HEK293 (cell line): ENCODE results near the gene PIK3R4.

ENCODE experiments used
- CTCF ChIA-PET: fragments of 350-600 bp; formaldehyde crosslinking; extraction: SDS; loops from one replicate; lab custom pipeline; 2021; ENCODE audit warnings: antibody characterized with exemption; lab: Yijun Ruan, JAX
- POLR2A ChIA-PET: fragments of 300-600 bp; formaldehyde crosslinking; extraction: SDS; loops from one replicate; lab custom pipeline; 2020; ENCODE audit warnings: antibody characterized with exemption, inconsistent platforms; lab: Yijun Ruan, JAX
- H3K27ac ChIP-seq: fragments of 200-500 bp; sonication (Bioruptor generic); 2 replicates; pipeline ENCODE4 v1.5.1; 2014; ENCODE audit warnings: low read depth, low read length, control low read depth, inconsistent platforms; ENCODE audit errors: extremely low read depth
- H3K36me3 ChIP-seq, 2 experiments: fragments of 200-500 bp in 1 of 2; sonication (Bioruptor generic) in 1 of 2; 1 replicate in 1 of 2; 2 replicates in 1 of 2; pipeline ENCODE4 v1.5.1; 2014 to 2017; ENCODE audit warnings: inconsistent platforms in 2 of 2, low read length in 2 of 2; ENCODE audit not compliant: control insufficient read depth in 2 of 2, insufficient read depth in 1 of 2
- H3K4me1 ChIP-seq: fragments of 200-500 bp; sonication (Bioruptor generic); 2 replicates; pipeline ENCODE4 v1.5.1; 2014; ENCODE audit warnings: mild to moderate bottlenecking, low read length, inconsistent platforms; ENCODE audit not compliant: control insufficient read depth, insufficient read depth
- H3K4me3 ChIP-seq: 2 replicates; pipeline ENCODE4 v1.5.1; 2011; ENCODE audit warnings: low read depth, mild to moderate bottlenecking, control low read depth, low read length, moderate library complexity
- H3K9me3 ChIP-seq: fragments of 200-500 bp; sonication (Bioruptor generic); 2 replicates; pipeline ENCODE4 v1.5.1; 2014; ENCODE audit warnings: low read depth, low read length, inconsistent platforms; ENCODE audit not compliant: control insufficient read depth, insufficient read depth
- KLF7 ChIP-seq: fragments of 450-650 bp; formaldehyde crosslinking; IDR thresholded peaks from 2 replicates; pipeline ENCODE4 v1.5.1; 2016; ENCODE audit warnings: missing biosample characterization, missing genetic modification characterization, borderline replicate concordance
- ZBTB1 ChIP-seq: fragments of 450-650 bp; formaldehyde crosslinking; IDR thresholded peaks from 2 replicates; pipeline ENCODE4 v1.5.1; 2016; ENCODE audit warnings: missing biosample characterization, missing genetic modification characterization
- ZBTB20 ChIP-seq: fragments of 450-650 bp; formaldehyde crosslinking; IDR thresholded peaks from 2 replicates; pipeline ENCODE4 v1.5.1; 2016; ENCODE audit warnings: missing biosample characterization, missing genetic modification characterization
- ZBTB8A ChIP-seq: fragments of 450-650 bp; formaldehyde crosslinking; IDR thresholded peaks from 2 replicates; pipeline ENCODE4 v1.5.1; 2016; ENCODE audit warnings: missing biosample characterization, missing genetic modification characterization
- ZFHX2 ChIP-seq: fragments of 450-650 bp; formaldehyde crosslinking; conservative IDR thresholded peaks from 2 replicates; pipeline ENCODE4 v1.5.1; 2016; ENCODE audit warnings: missing biosample characterization, missing genetic modification characterization
- ZFP37 ChIP-seq: fragments of 450-650 bp; formaldehyde crosslinking; IDR thresholded peaks from 2 replicates; pipeline ENCODE4 v1.5.1; 2016; ENCODE audit warnings: missing biosample characterization, missing genetic modification characterization
- ZFP41 ChIP-seq: fragments of 450-650 bp; formaldehyde crosslinking; IDR thresholded peaks from 2 replicates; pipeline ENCODE4 v1.5.1; 2016; ENCODE audit warnings: missing biosample characterization, missing genetic modification characterization, borderline replicate concordance
- ZNF157 ChIP-seq: fragments of 450-650 bp; formaldehyde crosslinking; IDR thresholded peaks from 2 replicates; pipeline ENCODE4 v1.5.1; 2016; ENCODE audit warnings: missing biosample characterization, missing genetic modification characterization
- ZNF169 ChIP-seq: fragments of 450-650 bp; formaldehyde crosslinking; IDR thresholded peaks from 2 replicates; pipeline ENCODE4 v1.5.1; 2016; ENCODE audit warnings: missing biosample characterization, missing genetic modification characterization
- ZNF184 ChIP-seq: fragments of 450-650 bp; IDR thresholded peaks from 2 replicates; pipeline ENCODE4 v1.5.1; 2018; ENCODE audit warnings: missing biosample characterization, mild to moderate bottlenecking, missing genetic modification characterization
- ZNF292 ChIP-seq: fragments of 450-650 bp; formaldehyde crosslinking; IDR thresholded peaks from 2 replicates; pipeline ENCODE4 v1.5.1; 2016; ENCODE audit warnings: low read depth, missing biosample characterization, missing genetic modification characterization, borderline replicate concordance
- ZNF423 ChIP-seq: fragments of 450-650 bp; formaldehyde crosslinking; IDR thresholded peaks from 2 replicates; pipeline ENCODE4 v1.5.1; 2016; ENCODE audit warnings: missing biosample characterization, missing genetic modification characterization
- ZNF530 ChIP-seq: fragments of 450-650 bp; formaldehyde crosslinking; IDR thresholded peaks from 2 replicates; pipeline ENCODE4 v1.5.1; 2016; ENCODE audit warnings: low read depth, missing biosample characterization, missing genetic modification characterization
- ZNF626 ChIP-seq: fragments of 450-650 bp; sonication (Bioruptor Pico); formaldehyde crosslinking; IDR thresholded peaks from 2 replicates; pipeline ENCODE4 v1.5.1; 2018; ENCODE audit warnings: missing biosample characterization, missing genetic modification characterization, inconsistent platforms
- ZNF629 ChIP-seq: fragments of 450-650 bp; formaldehyde crosslinking; IDR thresholded peaks from 2 replicates; pipeline ENCODE4 v1.5.1; 2017; ENCODE audit warnings: missing biosample characterization, missing genetic modification characterization
- ZNF658 ChIP-seq: fragments of 450-650 bp; formaldehyde crosslinking; IDR thresholded peaks from 2 replicates; pipeline ENCODE4; 2016; ENCODE audit warnings: missing biosample characterization, missing genetic modification characterization
- ZNF677 ChIP-seq: fragments of 450-650 bp; IDR thresholded peaks from 2 replicates; pipeline ENCODE4 v1.5.0; 2018; ENCODE audit warnings: missing biosample characterization, mild to moderate bottlenecking, missing genetic modification characterization, moderate library complexity
- ZNF701 ChIP-seq: fragments of 450-650 bp; formaldehyde crosslinking; IDR thresholded peaks from 2 replicates; pipeline ENCODE4 v1.5.1; 2016; ENCODE audit warnings: missing biosample characterization, missing genetic modification characterization
- ZNF830 ChIP-seq: fragments of 450-650 bp; IDR thresholded peaks from 2 replicates; pipeline ENCODE4 v1.5.0; 2018; ENCODE audit warnings: missing biosample characterization, missing genetic modification characterization, low read depth, mild to moderate bottlenecking, moderate library complexity
- ZSCAN30 ChIP-seq: fragments of 450-650 bp; IDR thresholded peaks from 2 replicates; pipeline ENCODE4 v1.5.1; 2018; ENCODE audit warnings: missing biosample characterization, mild to moderate bottlenecking, missing genetic modification characterization, moderate library complexity
- TF ChIP-seq, protein P1 (sequence below): fragments of 450-650 bp; formaldehyde crosslinking; IDR thresholded peaks from 2 replicates; pipeline ENCODE4 v1.5.1; 2016; ENCODE audit warnings: missing biosample characterization, missing genetic modification characterization
- TF ChIP-seq, protein P2 (sequence below): fragments of 450-650 bp; formaldehyde crosslinking; IDR thresholded peaks from 2 replicates; pipeline ENCODE4 v1.5.1; 2016; ENCODE audit warnings: missing biosample characterization, missing genetic modification characterization
- TF ChIP-seq, protein P3 (sequence below): fragments of 450-650 bp; formaldehyde crosslinking; IDR thresholded peaks from 2 replicates; pipeline ENCODE4 v1.5.1; 2017; ENCODE audit warnings: missing biosample characterization, missing genetic modification characterization
- TF ChIP-seq, protein P4 (sequence below): fragments of 450-650 bp; formaldehyde crosslinking; IDR thresholded peaks from 2 replicates; pipeline ENCODE4 v1.5.1; 2016; ENCODE audit warnings: missing biosample characterization, missing genetic modification characterization, low read depth
- TF ChIP-seq, protein P5 (sequence below): fragments of 450-650 bp; formaldehyde crosslinking; IDR thresholded peaks from 2 replicates; pipeline ENCODE4 v1.5.1; 2016; ENCODE audit warnings: missing biosample characterization, missing genetic modification characterization, low read depth

Gene PIK3R4

DNA sequence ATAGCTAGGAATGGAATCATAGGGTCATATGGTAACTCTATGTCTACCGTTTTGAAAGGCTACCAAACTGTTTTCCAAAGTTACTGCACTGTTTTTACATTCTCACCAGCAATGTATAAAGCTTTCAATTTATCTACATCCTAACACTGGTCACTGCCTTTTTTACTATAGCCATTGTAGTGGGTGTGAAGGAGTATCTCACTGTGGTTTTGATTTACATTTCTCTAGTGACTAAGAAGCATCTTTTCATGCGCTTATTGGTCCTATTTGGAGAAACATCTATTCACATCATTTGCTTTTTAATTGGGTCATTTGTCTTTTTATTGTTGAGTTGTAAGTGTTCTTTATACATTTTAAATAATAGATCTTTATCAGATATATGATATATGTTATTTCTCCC is 53.3 kb downstream of the PIK3R4 start:
- Histone ChIP-seq H3K9me3 (no peaks in the 10 kb centered on the region), H3K27ac (no peak overlapping the region), H3K36me3 (peaks cover 3 to 38% of the 10 kb centered on the region in 2 experiments; a peak in 2 of 3 replicates), H3K4me1 (no peaks in the 10 kb centered on the region), H3K4me3 (no peak overlapping the region)
- POLR2A ChIA-PET = no interaction called here
- no peak for TF ChIP-seq ZNF701 (tag by site-specific recombination)
- no peak for TF ChIP-seq ZFHX2
- no peak for TF ChIP-seq ZFP37 (tag by site-specific recombination)
- TF ChIP-seq ZNF830 (tag by site-specific recombination) = no peak
- TF ChIP-seq, protein P1, sequence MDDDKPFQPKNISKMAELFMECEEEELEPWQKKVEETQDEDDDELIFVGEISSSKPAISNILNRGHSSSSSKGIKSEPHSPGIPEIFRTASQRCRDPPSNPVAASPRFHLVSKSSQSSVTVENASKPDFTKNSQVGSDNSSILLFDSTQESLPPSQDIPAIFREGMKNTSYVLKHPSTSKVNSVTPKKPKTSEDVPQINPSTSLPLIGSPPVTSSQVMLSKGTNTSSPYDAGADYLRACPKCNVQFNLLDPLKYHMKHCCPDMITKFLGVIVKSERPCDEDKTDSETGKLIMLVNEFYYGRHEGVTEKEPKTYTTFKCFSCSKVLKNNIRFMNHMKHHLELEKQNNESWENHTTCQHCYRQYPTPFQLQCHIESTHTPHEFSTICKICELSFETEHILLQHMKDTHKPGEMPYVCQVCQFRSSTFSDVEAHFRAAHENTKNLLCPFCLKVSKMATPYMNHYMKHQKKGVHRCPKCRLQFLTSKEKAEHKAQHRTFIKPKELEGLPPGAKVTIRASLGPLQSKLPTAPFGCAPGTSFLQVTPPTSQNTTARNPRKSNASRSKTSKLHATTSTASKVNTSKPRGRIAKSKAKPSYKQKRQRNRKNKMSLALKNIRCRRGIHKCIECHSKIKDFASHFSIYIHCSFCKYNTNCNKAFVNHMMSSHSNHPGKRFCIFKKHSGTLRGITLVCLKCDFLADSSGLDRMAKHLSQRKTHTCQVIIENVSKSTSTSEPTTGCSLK (tag by site-specific recombination) = no peak
- no peak for TF ChIP-seq ZNF677
- TF ChIP-seq ZSCAN30 (tag by site-specific recombination) = no peak
- TF ChIP-seq, protein P2, sequence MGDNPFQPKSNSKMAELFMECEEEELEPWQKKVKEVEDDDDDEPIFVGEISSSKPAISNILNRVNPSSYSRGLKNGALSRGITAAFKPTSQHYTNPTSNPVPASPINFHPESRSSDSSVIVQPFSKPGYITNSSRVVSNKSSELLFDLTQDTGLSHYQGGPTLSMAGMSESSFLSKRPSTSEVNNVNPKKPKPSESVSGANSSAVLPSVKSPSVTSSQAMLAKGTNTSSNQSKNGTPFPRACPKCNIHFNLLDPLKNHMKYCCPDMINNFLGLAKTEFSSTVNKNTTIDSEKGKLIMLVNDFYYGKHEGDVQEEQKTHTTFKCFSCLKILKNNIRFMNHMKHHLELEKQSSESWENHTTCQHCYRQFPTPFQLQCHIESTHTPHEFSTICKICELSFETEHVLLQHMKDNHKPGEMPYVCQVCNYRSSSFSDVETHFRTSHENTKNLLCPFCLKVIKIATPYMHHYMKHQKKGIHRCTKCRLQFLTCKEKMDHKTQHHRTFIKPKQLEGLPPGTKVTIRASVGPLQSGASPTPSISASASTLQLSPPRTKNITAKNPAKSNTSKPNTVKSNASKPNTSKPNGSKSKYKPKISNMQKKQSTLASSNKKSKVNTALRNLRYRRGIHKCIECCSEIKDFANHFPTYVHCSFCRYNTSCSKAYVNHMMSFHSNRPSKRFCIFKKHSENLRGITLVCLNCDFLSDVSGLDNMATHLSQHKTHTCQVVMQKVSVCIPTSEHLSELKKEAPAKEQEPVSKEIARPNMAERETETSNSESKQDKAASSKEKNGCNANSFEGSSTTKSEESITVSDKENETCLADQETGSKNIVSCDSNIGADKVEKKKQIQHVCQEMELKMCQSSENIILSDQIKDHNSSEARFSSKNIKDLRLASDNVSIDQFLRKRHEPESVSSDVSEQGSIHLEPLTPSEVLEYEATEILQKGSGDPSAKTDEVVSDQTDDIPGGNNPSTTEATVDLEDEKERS (tag by site-specific recombination) = no peak
- no peak for TF ChIP-seq ZBTB8A (tag by site-specific recombination)
- TF ChIP-seq ZNF292 (tag by site-specific recombination) = no peak
- TF ChIP-seq, protein P3, sequence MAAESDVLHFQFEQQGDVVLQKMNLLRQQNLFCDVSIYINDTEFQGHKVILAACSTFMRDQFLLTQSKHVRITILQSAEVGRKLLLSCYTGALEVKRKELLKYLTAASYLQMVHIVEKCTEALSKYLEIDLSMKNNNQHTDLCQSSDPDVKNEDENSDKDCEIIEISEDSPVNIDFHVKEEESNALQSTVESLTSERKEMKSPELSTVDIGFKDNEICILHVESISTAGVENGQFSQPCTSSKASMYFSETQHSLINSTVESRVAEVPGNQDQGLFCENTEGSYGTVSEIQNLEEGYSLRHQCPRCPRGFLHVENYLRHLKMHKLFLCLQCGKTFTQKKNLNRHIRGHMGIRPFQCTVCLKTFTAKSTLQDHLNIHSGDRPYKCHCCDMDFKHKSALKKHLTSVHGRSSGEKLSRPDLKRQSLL = no peak
- no peak for TF ChIP-seq ZNF184 (tag by site-specific recombination)
- TF ChIP-seq ZNF629 (tag by site-specific recombination) = no peak
- TF ChIP-seq, protein P4, sequence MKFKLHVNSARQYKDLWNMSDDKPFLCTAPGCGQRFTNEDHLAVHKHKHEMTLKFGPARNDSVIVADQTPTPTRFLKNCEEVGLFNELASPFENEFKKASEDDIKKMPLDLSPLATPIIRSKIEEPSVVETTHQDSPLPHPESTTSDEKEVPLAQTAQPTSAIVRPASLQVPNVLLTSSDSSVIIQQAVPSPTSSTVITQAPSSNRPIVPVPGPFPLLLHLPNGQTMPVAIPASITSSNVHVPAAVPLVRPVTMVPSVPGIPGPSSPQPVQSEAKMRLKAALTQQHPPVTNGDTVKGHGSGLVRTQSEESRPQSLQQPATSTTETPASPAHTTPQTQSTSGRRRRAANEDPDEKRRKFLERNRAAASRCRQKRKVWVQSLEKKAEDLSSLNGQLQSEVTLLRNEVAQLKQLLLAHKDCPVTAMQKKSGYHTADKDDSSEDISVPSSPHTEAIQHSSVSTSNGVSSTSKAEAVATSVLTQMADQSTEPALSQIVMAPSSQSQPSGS (tag by site-specific recombination) = no peak
- no peak for TF ChIP-seq ZBTB20 (tag by site-specific recombination)
- TF ChIP-seq ZNF626 = no peak
- no peak for TF ChIP-seq ZNF169 (tag by site-specific recombination)
- TF ChIP-seq KLF7 (tag by site-specific recombination) = no peak
- CTCF ChIA-PET = interaction anchor here (0.6 kb wide), 1 partner anchor 237 kb away, joined by 3 read pairs; no protein-coding TSS in a partner anchor

DNA sequence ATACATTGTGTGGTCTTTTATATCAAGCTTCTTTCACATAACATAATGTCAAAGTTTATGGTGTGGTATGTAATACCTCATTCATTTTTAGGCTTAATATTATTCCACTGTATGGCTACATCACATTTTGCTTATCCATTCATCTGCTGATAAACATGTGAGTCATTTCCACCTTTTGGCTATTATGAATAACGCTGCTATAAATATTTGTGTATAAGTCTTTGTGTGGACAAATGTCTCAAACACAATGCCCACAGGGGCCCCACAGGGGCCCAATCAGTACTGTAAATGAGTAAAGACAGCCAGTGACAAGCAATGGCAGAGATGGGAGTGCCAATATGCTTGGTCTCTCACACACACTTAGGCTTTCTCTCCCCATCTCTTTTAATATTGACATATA is 54.2 kb downstream of the PIK3R4 start:
- ChIA-PET POLR2A (no interaction called here), CTCF (interaction anchor here (0.6 kb wide), 1 partner anchor 238 kb away, joined by 3 read pairs; no protein-coding TSS in a partner anchor)
- Histone ChIP-seq H3K4me3 (no peak overlapping the region), H3K36me3 (peaks cover 3 to 40% of the 10 kb centered on the region in 2 experiments; a peak in 2 of 3 replicates), H3K27ac (no peak overlapping the region), H3K9me3 (no peaks in the 10 kb centered on the region), H3K4me1 (no peaks in the 10 kb centered on the region)
- TF ChIP-seq ZNF530 (tag by site-specific recombination) (no peak), ZFP41 (tag by site-specific recombination) (no peak), ZBTB1 (tag by site-specific recombination) (no peak), ZNF658 (no peak), ZFP37 (tag by site-specific recombination) (no peak), ZNF157 (tag by site-specific recombination) (no peak), ZNF423 (tag by site-specific recombination) (no peak)
- TF ChIP-seq, protein P5, sequence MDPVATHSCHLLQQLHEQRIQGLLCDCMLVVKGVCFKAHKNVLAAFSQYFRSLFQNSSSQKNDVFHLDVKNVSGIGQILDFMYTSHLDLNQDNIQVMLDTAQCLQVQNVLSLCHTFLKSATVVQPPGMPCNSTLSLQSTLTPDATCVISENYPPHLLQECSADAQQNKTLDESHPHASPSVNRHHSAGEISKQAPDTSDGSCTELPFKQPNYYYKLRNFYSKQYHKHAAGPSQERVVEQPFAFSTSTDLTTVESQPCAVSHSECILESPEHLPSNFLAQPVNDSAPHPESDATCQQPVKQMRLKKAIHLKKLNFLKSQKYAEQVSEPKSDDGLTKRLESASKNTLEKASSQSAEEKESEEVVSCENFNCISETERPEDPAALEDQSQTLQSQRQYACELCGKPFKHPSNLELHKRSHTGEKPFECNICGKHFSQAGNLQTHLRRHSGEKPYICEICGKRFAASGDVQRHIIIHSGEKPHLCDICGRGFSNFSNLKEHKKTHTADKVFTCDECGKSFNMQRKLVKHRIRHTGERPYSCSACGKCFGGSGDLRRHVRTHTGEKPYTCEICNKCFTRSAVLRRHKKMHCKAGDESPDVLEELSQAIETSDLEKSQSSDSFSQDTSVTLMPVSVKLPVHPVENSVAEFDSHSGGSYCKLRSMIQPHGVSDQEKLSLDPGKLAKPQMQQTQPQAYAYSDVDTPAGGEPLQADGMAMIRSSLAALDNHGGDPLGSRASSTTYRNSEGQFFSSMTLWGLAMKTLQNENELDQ = no peak
